GM21576 (cell line): ENCODE results near the gene C17orf78.
"Not testable (repeated sequence)": the region's sequence is repeated elsewhere in the genome, so short reads cannot be mapped to it uniquely, and the experiment has no call there.

Experiments
- ATAC-seq: cut with Tn5 transposase; IDR thresholded peaks from one replicate; pipeline ENCODE4 v1.9.1; 2021; ENCODE audit warnings: mild to moderate bottlenecking, moderate library complexity; ENCODE audit not compliant: unreplicated experiment

C17orf78 gene

GRCh38 chr17:37385474-37385990 is 9.7 kb downstream of the C17orf78 start:
- ATAC-seq: no peak

GRCh38 chr17:37386462-37386861 is 10.7 kb downstream of the C17orf78 start:
- no peak for ATAC-seq

DNA sequence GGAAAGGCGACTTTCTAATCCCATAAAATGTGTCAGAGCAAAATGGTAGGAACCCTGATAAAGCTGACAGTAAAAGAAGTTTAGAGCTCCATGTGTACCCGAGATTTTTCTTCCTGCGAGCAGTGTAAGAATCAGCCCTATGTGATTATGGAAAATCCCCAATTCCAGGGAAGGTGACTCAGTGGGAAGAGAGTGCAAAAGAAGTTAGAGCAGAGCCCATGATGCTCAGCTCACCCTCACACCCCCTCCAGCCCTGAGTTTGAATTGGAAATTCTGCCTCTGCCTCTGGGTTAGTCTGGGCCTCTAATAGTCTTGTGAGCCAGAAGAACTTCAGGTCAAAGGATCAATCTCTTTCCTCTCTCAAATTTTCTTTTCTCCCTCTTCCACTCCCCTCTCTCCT is 12.5 kb downstream of the C17orf78 start:
- no peak for ATAC-seq

DNA sequence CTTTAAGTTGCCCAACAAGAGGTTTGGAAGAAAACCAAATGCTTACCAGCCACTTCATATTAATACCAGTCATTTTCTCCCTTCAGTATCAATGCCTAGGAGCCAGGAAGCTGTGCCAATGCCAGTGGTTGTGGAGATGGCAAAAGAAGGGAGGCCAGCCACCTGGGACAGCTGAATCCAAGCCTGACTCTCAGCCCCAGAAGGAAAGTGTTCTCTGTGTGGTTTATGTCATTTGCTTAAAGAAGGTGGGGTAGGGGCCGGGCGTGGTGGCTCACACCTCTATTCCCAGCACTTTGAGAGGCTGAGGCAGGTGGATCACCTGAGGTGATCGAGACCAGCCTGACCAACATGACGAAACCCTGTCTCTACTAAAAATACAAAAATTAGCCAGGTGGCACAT is 13.4 kb downstream of the C17orf78 start:
- no peak for ATAC-seq

DNA sequence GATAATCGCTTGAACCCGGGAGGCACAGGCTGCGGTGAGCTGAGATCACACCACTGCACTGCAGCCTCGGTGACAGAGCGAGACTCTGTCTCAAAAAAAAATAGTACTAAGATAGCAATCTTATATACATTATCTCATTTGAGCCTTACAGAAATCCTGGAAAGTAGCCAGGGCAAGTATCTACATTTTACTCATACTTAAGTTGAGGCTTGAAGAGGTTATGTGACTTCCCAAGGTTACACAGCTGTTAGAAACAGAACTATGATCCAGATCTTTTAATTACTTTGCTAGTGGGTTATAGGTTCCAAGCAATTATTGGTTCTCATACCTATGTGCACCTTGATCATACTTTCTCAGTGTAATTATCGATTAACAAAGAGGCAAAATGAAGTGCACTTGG is 15.4 kb downstream of the C17orf78 start:
- no peak for ATAC-seq

- ATAC-seq: no peak
Observed at GRCh38 chr17:37392024-37392590, 16.3 kb downstream of the C17orf78 start.

GRCh38 chr17:37393352-37393751 is 17.6 kb downstream of the C17orf78 start:
- no peak for ATAC-seq

DNA sequence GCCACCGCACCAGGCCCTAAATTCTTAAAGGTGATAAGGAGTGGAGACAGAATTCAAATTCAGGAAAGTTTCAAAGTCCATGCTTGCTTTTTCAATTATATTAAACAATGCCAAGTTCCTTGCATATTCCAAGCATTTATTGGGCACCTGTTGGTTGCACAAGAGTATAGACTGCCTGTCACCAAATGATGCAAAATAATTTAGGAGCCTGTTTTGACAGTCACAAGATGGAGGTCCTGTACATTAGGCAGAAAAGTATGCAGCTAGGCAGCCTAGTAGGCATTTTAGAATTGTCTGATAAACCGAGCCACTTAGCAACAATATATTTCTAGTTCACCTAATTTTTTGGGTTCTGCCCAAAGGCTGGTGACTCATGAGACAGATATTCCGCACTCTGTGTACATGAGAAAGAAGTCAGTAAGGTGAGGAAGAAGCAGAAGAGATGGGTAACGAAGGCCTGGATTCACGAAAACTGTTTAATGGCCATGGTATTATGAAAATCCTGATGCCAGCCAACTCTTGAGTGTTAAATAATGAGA is 23.5 kb downstream of the C17orf78 start:
- ATAC-seq: no peak

DNA sequence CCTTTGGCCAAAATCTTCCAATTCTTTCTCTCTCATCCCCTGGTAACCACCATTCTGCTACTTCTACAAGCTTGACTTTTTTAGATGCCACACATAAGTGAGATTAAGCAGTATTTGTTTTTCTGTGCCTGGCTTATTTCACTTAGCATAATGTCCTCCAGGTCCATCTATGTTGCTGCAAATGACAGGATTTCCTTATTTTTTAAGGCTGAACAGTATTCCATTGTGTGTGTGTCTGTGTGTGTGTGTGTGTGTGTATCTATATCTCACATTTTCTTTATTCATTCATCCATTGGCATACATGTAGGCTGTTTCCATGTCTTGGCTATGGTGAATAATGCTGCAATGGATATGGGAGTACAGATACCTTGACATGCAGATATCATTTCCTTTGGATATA is 24.7 kb downstream of the C17orf78 start:
- no peak for ATAC-seq

DNA sequence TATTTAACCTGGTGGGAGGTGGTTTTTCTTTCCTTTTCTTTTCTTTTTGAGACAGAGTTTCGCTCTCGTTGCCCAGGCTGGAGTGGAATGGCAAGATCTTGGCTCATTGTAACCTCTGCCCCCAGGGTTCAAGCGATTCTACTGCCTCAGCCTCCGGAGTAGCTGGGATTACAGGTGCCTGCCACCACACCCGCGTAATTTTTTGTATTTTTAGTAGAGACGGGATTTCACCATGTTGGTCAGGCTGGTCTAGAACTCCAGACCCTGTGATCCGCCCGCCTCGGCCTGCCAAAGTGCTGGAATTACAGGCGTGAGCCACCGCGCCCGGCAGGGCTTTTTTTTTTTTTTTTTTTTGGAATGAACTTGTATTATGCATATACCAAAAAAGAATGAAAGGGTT is 29.7 kb downstream of the C17orf78 start:
- ATAC-seq: not testable (repeated sequence)

DNA sequence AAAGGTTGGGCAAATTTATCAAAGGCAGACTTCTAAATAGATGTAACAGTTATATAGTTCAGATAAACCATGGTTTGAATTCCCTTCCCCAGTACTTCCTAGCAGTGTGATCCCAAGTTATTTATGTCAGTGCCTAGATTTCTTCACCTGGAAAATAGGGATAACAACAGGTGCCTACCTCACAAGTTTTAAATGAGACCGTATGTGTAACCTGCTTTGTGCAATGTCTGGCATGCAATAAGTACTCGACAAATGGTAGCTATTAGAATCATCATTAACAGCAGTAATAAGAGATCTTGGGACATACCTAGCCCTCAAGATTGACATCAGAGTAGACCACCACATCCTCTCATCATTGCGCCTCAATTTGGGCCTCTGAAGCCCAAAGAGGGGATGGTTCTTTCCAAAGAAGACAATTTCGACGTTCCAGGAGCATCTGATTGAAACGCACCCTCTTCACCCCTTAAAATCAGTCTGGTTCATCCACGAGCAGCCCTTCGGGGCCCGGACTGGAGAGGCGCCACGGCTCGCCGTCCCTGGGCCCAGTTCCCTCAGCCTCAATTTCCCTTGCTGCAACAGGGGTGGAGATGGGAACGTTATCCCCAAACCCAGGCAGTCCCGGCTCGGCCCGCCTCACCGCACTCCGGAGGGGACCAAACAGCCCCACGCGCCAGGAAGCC is 30.3 kb downstream of the C17orf78 start:
- no peak for ATAC-seq

- ATAC-seq: peak; percentile 66
Observed at GRCh38 chr17:37406635-37407461, 31.1 kb downstream of the C17orf78 start, which contains the start of the genes ACACA and TADA2A. Gene ACACA (minus strand): TSS chr17:37406836. CDS start chr17:37406299, 537 bp downstream. Gene TADA2A (plus strand): TSS chr17:37406886. CDS start chr17:37411366, 4,480 bp downstream.

- ATAC-seq: not testable (repeated sequence)
Observed at GRCh38 chr17:37408145-37408479, 32.3 kb downstream of the C17orf78 start.

DNA sequence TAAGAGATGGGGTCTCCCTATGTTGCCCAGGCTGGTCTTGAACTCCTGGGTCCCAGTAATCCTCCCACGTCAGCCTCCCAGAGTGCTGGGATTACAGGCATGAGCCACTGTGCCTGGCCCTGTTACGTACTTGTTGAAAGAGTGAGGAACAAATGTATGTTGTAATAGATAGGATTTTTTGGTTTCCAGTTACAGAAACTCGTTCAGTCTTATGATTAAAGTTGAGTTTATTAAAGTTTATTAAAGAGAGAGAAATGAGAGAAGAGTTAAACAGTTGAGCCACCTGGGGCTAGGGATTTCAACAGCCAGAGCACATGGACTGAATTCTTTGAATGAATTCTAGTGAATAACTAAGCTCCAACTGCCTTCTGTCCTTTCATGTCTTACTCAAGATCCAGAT is 34.6 kb downstream of the C17orf78 start:
- no peak for ATAC-seq

- no peak for ATAC-seq
Observed at GRCh38 chr17:37413875-37414519, 38.2 kb downstream of the C17orf78 start.

DNA sequence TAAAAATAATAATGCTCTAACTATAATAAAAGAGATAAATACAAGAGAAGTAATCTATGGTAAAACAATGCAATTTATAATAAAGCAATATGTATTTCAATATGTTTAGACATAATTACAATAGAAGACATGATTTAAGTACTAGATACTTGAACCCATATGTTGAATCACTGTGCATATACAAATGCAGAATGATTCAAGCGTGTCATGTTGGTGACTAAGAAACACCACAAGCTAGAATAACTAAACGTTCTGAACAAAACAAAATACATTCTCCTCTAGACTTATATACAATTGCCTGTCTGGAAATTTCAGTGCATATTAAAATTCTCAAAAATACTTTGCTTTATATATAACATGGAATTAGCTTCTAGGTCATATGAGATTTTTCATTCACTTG is 42.1 kb downstream of the C17orf78 start:
- no peak for ATAC-seq

DNA sequence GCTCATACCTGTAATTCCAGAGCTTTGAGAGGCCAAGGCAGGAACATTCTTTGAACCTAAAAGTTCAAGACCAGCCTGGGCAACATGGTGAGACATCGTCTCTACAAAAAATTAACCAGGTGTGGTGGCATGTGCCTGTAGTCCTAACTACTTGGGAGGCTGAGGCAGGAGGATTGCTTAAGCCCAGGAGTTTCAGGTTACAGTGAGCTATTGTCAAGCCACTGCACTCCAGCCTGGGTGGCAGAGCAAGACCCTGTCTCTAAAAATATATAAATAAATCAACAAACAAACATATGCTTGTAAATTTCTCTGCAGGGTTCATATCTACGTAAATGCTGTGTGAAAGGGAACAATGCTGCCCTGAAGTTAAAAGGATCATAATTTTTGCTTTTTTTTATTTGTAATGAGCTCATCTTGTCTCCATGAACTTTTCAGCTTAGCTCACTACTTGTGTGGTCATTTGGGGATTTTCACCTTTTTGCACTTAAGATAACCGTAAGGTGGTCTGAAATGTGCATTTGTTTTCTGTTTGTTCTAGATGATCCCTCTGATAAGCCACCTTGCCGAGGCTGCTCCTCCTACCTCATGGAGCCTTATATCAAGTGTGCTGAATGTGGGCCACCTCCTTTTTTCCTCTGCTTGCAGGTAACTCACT is 47.3 kb downstream of the C17orf78 start:
- ATAC-seq: no peak

GRCh38 chr17:37425268-37425667 is 49.5 kb downstream of the C17orf78 start:
- ATAC-seq: no peak

DNA sequence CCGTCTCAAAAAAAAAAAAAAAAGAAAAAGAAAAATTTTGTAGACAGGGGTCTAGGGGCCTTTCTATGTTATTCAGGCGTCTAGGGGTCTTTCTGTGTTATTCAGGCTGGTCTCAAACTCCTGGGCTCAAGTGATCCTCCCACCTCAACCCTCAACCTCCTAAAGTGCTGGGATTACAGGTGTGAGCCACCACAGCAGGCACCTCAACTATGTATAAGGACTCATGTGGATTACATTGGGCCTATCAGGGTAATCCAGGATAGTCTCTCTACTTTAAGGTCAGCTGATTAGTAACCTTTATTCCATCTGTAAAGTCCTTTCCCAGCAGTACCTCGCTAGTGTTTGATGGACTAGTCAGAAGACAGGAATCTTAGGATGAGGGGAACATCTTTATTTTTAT is 53.3 kb downstream of the C17orf78 start:
- no peak for ATAC-seq

DNA sequence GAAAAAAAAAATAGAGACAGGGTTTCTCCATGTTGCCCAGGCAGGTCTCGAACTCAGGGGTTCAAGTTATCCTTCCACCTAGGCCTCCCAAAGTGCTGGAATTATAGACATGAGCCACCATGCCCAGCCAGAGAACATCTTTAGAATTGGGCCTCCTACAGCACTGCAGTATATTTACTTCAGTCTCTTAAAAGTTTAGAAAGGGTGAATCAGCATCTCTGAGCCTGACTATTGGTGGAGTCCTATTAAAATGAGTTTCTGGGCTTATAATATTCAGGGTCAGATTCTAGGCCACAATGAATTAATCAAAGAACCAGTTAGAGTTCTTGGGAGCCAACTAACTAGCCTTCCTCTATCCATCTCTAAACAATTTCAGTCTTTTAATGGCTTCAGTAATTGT is 53.7 kb downstream of the C17orf78 start:
- no peak for ATAC-seq
